ENCODE measurements around the gene TCHH.
A peak's percentile ranks its signal among the peaks of the same experiment; 100 is the strongest.

TCHH gene

GRCh38 chr1:152111515-152111968, 3.7 kb downstream of the TCHH start (continued):
- TF ChIP-seq GFI1B (tag by site-specific recombination; IDR thresholded peaks at IDR 0.05) (no peak), ZNF529 (tag by site-specific recombination; IDR thresholded peaks at IDR 0.05; ENCODE audit: insufficient replicate concordance) (no peak), ZNF777 (tag by site-specific recombination; IDR thresholded peaks at IDR 0.05; ENCODE audit: borderline replicate concordance) (peak; percentile 52; the same call in 1 of the 2 replicates), IKZF3 (tag by site-specific recombination; IDR thresholded peaks at IDR 0.05) (no peak), ZNF132 (tag by site-specific recombination; IDR thresholded peaks at IDR 0.05; ENCODE audit: borderline replicate concordance) (no peak), REPIN1 (tag by site-specific recombination; IDR thresholded peaks at IDR 0.05; ENCODE audit: low read depth) (no peak), ZNF398 (tag by site-specific recombination; IDR thresholded peaks at IDR 0.05) (no peak), SCRT1 (tag by site-specific recombination; IDR thresholded peaks at IDR 0.05; ENCODE audit: borderline replicate concordance) (no peak), SP2 (tag by site-specific recombination; IDR thresholded peaks at IDR 0.05) (peak; percentile 75), ZNF639 (tag by site-specific recombination; IDR thresholded peaks at IDR 0.05) (no peak), ZBTB8A (tag by site-specific recombination; IDR thresholded peaks at IDR 0.05) (peak; percentile 23; the same call in 1 of the 2 replicates)

GRCh38 chr1:152110860-152111514, 4.3 kb downstream of the TCHH start:
- ChIA-PET CTCF (interaction anchor here (0.6 to 9.4 kb wide), 8 partner anchors 10 to 412 kb away, joined by 3 to 66 read pairs (median 4); no protein-coding TSS in a partner anchor), POLR2A (interaction anchor here (0.5 to 2.5 kb wide), 3 partner anchors 57 to 114 kb away, joined by 4 to 8 read pairs (median 5); partner anchors contain the start of gene S100A11)
- H3K4me3 ChIP-seq (ENCODE audit: low read depth, low read length), result peak overlapping the region; percentile 39
- H3K36me3 ChIP-seq (ENCODE audit: control insufficient read depth in 2 of 2, insufficient read depth in 1 of 2, low read length in 2 of 2), result no peaks in the 10 kb centered on the region
- H3K27ac ChIP-seq (ENCODE audit: extremely low read depth, low read depth, low read length), result peak overlapping the region; percentile 17; the same call in 1 of the 2 replicates
- H3K9me3 ChIP-seq (ENCODE audit: control insufficient read depth, insufficient read depth, low read depth, low read length), result no peaks in the 10 kb centered on the region
- H3K4me1 ChIP-seq (ENCODE audit: control insufficient read depth, insufficient read depth, low read length), result peaks cover 4% of the 10 kb centered on the region; the same call in 1 of the 2 replicates
- no peak for TF ChIP-seq PRDM6 (tag by site-specific recombination; IDR thresholded peaks at IDR 0.05)
- TF ChIP-seq ZBTB20 (tag by site-specific recombination; IDR thresholded peaks at IDR 0.05), result peak; percentile 65; the same call in 1 of the 2 replicates
- TF ChIP-seq FEZF1 (tag by site-specific recombination; IDR thresholded peaks at IDR 0.05), result peak; percentile 47
- peak; percentile 26; the same call in 1 of the 2 replicates for TF ChIP-seq ZSCAN30 (tag by site-specific recombination; IDR thresholded peaks at IDR 0.05)
- TF ChIP-seq ZBTB6 (tag by site-specific recombination; IDR thresholded peaks at IDR 0.05), result peak; percentile 95; the same call in 1 of the 2 replicates
- TF ChIP-seq ZNF19 (tag by site-specific recombination; IDR thresholded peaks at IDR 0.05; ENCODE audit: low read depth), result no peak
- TF ChIP-seq ZNF335 (tag by site-specific recombination; conservative IDR thresholded peaks at IDR 0.05), result peak; percentile 63; the same call in 1 of the 2 replicates
- peak; percentile 50 for TF ChIP-seq ZNF366 (tag by site-specific recombination; conservative IDR thresholded peaks at IDR 0.05)
- TF ChIP-seq ZNF561 (tag by site-specific recombination; IDR thresholded peaks at IDR 0.05; ENCODE audit: borderline replicate concordance), result no peak
- TF ChIP-seq SP2 (tag by site-specific recombination; IDR thresholded peaks at IDR 0.05), result peak; percentile 18
- no peak for TF ChIP-seq ZNF266 (tag by site-specific recombination; IDR thresholded peaks at IDR 0.05; ENCODE audit: low read depth)
- TF ChIP-seq ZNF518A (tag by site-specific recombination; conservative IDR thresholded peaks at IDR 0.05; ENCODE audit: low read depth), result no peak
- TF ChIP-seq SETDB1 (IDR thresholded peaks at IDR 0.05; ENCODE audit: insufficient read length, low read length), result peak; percentile 70
